GM21528 (cell line): Measurements from ENCODE around the gene ETV3.
"Not testable (repeated sequence)": the region's sequence is repeated elsewhere in the genome, so short reads cannot be mapped to it uniquely, and the experiment has no call there.

Experiments
- ATAC-seq: cut with Tn5 transposase; IDR thresholded peaks from one replicate; pipeline ENCODE4 v1.9.1; 2021; ENCODE audit warnings: mild to moderate bottlenecking, moderate library complexity; ENCODE audit not compliant: unreplicated experiment, low FRiP score

ETV3 gene

DNA sequence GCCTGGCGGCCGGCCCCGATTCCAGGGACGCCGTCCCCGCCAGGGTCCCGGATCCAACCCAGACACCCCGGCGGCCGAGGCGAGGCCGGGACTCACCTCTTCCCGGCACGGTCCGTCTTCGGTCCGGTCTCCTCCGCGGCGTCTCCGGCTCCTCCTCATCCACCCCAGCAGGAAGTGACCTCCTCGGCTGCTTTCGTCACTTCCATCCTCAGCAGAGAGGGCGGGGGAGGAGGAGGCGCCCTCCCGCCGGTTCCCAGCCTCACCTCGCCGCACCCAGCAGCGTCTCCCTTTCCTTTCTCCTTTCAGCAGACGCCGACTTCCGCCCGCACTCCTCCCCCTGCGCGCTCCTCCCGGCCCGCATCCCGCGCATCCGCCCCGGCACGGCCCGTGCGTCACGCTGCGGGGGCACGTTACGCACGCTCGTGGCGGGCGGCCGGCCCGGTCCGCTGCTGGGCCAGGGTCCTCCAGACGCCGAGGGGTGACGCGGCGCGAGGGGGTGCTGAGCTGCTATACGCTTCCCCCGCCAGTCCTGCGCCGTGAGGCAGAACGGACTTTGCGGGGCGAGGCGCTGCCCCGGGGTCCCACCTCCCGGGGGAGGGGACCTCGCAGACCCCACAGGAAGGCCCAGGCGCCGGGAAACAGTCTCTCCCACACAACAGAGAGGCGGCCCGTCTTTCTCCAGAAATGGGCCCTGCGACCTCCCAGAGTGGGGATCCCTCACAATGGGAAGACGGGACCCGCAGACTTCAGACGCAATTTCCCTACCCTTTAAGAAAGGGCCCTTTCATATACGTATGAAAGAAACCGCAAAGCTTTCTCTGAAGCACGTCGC, at the start of gene ETV3:
Gene ETV3, minus strand, starts transcription at position 176 of the 832 bp plus-strand sequence. CDS start 2,043 bp downstream, outside the sequence.
- peak; percentile 92 for ATAC-seq

DNA sequence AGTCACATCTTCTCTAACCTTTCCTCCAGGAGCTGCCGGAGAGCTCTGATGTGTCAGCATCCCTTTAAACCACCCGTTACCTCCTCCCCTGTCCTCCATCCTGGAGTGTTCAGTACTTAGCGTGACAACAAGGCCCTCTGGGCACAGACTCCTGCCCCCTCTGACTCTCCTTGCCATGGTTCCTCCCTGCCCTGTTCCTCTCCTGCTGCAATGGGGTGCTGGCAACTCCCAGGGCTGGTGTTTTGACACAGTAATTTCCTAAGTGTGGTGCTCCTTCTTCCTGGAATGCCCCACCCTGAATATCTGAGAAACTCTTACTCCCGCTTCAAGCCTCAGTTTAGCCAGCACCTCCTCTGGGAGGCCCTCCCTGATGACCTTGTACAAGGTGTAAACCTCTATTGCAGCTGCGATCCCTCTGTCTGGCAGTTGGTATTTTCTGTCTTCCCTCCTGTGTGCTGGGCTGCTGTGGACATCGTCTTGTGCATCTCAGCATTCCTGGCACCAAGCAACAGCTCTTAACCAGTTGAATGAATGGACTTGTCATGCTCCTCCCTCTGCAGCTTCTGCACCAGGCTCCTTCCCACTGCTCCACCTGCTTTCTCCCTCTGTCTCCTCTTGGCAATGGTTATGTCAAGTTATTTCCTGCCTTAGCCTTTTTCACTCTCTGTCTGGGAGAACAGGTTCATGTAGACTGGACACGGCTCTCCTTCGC, 48.2 kb upstream of the ETV3 start:
- ATAC-seq: no peak

DNA sequence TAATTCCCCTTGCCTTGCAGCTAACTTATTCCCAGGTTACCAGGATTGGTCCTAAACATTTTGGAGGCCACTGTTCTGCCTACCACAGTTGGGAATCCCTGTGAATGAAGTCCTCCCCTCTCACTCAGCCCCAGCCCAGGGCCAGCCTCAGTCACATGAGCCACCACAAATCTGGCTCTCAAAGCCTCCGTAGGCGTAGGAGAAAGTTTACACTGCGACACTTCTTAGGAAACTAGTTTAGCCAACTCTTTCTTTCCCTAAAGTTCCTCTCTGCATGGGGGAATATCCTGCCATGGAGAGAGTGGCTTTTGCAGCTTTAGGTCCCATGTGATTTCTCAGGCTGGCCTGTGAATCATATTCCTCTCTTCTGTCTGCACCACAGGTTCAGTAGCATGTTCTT, 45.7 kb upstream of the ETV3 start:
- ATAC-seq: no peak

DNA sequence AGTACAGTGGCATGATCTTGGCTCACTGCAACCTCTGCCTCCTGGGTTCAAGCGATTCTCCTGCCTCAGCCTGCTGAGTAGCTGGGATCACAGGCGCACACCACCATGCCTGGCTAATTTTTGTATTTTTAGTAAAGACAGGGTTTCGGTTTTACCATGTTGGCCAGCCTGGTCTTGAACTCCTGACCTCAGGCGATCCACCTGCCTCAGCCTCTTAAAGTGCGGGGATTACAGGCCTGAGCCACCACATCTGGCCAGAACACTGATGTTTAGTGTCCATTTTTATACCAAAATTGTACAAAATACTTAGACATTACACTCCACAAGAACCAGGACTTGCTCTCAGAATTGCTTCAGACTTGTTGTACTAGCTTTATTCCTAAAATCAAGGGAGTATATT, 44.2 kb upstream of the ETV3 start:
- not testable (repeated sequence) for ATAC-seq

DNA sequence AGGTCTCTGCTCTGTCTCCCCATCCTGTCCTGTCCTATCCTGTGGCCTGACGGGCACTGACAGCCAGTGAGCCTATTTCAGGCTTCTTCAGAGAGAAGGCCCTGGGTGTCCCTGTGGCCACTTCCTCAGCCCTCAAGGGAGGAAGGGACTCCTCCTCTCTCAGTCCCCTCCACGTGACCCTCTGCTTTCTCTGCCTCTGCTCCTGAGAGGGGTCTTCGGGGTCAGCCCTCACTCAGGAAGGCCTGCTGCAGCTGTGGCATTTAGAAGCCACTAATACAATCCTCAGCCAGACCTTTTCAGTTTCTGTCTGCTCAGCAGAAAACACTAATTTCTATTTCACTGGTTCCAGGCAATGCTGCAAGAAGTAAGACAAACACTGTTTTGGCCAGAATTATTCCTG, 43.6 kb upstream of the ETV3 start:
- no peak for ATAC-seq

DNA sequence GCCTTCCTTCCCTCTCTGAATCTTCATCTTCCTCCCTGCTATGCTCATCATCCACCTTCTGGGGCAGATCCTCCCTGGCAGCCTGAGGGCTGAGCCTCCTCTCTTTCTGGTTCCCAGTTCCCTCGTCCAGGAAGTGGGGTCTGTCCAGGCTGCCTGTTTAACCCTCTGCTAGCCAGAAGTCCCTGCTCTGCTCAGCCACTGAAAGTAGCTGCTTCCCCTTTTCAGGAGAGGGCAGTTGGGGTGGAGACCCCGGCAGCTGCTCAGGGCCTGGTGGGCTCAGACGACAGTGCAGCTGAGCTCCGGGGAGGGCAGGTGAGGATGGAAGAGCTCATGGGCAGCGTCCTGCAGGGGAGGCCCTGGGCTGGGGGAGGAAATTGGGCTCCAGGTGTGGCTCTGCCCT, 43.1 kb upstream of the ETV3 start:
- ATAC-seq: no peak

DNA sequence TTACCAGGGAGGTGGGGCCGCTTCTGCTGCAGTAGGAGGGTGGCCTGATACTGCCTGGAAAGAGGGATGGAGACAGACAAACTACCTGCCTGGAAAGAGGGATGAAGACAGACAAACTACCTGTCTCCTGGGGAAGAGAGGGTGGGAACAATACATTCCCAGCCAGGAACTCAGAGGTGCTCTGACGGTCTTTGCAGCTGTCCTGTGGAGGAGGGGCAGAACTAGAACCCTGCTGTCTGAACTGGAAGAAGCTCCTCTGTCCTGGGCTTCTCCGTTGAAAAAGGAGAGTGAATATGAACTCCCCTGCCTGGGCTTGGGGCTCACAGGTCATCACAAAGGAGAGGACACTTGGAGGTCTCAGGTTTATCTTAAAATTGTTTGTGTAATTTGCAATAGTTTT, 40.3 kb upstream of the ETV3 start:
- no peak for ATAC-seq

DNA sequence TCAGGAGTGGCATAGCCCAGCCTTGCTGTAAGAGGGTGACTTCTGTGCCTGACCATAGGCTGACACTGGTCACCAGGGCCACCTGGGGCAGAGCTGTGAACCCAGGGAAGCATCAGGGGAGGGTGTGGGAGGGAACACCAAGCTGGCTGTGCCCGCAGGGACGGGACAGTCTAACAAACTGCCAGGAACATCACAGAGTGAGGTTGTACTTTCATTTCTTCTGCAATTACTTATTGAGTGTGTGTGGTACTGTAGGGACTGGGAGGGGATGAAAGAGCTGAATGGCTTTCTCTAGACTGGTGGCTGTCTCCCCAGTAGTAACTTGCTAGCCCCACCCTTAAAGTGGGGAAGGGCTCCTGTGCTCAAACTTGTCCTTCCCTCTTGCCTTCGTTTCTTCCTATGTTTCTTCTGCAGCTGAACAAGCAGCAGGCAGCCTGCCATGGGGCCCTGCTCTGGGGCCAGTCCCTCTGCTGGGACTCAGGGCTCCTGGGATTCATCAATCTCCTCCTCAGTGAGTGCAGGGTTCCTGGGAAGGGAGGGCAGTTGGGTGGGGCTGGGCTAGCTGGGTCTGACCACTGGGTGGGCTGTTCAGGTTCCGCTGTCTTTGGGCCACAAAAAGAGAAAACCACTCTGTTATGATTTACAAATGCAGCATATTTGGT, 39.7 kb upstream of the ETV3 start:
- ATAC-seq: no peak

DNA sequence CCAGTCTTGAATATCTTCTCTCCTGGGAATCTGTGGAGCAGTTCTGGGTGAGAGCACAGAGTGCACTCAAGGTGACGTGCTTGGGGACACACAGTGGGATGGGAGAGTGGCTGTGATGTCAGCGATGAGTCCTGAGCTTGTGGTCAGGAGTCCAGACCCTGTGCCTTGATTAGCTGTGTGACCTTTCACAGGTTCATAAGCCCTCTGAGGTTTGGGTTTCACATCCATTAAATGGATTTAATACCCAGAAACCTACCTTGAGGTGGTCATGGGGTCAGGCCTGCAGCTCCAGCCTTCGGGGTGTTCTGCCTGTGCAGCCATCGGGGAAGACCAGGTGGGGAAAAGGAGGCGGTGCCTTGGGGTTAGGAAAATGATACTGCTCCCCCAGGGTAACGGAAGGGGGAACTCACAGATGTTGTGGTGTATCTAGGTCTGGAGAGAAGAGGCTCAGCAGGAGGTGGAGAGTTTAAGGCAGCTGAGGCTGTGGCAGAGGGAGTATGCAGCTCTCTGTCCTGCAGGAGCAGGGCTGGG, 38.5 kb upstream of the ETV3 start:
- peak; percentile 50 for ATAC-seq

DNA sequence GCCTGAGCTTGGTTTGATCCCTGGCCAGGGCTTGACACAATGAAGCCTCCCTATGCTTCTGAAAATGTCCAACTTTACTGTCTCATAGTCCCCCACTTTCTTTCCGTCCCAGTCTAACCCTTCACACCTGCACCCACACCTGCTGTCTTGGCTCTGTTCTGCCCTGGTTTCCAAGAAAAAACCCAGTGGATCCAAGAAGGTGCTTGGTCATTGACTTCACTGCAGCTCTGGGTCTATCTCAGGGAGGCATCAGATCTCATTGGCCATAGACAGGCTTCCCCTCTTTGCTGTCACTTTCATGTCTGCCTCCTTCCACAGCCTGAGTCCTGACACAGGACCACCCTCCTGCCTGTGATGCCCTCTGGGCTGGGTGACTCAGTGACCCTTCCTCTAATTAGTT, 37.8 kb upstream of the ETV3 start:
- no peak for ATAC-seq

DNA sequence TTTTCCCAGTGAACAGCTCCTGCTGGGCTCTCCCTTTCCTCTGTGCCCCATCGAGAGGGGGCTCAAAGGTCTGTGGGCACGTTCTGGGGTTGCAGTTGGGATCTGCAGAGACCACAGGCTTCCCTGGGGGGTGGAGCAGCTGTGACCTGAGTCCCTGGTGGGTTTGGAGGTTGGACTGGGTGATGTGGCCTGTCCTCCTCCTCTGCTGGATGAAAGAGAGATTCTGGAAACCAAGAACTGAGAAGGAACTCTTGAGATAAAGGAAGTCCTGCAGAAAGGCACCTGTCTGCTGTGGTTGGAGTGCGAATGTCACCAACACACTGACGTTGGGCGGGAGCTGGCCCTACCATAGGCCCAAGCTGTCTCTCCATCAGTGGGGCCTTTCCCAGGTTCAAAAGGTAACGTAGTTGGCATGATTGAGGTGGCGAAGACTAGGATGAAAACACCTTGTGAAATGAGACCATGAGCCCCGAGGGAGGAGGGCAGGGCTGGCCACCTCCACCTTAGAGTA, 35.8 kb upstream of the ETV3 start:
- no peak for ATAC-seq

DNA sequence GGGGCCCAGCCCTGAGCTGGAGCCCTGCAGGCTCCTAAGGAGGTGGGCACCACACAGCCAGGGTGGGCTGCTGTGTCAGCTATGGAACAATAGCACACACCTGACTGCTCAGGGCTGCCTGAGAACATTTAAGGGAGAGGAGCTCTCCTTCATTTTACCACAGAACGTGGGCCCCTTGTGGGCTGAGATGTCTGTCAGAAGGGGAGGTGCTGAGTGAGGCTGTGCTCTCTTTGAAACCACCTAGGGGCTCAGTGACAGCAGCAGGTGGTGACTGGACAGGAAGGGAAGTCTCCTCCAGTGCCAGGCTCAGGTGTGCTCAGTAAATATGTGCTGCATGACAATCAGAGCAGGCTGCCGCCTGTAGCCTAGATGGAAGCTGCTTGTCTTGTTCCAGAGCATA, 35.0 kb upstream of the ETV3 start:
- ATAC-seq: not testable (repeated sequence)

DNA sequence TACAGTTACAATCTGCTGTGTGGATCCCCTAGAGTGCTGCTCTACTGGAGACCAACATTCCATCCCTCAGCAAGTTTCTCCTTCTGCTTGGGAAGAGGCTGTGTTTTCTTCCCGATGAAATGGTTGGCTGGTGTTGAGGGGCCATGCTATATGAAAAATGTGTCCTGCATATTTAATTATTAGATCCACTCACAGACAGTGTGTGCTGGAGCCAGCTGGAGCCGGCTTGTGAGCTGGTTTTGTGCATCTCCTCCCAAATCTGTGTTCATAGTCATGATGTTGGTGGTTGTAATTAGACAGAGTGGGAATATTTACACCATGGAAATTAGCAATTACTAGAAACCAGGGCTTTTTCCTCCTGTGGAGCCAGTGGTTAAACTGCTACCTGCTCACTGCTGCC, 34.4 kb upstream of the ETV3 start:
- not testable (repeated sequence) for ATAC-seq

DNA sequence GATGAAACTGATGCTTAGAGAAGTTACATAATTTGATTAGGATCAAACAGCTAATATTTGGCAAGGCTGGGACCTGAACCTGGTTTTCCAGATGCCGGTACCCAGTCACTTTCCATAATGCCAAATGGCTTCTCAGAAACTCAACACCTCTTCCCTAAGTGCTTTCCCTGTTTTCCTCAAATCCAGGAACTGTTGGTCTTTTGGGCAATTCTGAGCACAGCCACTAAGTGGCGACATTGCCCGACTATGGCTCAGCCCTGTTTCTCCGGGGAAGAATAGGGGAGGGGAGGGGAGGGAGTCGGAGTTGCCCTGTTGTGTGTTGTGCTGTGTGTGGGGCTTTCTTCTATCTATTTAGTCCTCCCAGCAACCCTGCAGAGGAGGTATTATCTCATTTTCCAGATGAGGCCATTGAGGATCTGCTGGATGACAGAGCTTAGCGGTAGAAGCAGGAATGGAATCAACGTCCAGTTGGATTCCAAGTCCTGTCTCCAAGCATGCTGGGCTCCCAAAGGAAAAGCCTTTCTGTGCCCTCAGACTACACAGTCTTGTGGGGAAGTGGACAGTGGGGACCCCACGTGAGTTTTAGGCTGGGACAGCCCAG, 33.8 kb upstream of the ETV3 start:
- ATAC-seq: not testable (repeated sequence)

DNA sequence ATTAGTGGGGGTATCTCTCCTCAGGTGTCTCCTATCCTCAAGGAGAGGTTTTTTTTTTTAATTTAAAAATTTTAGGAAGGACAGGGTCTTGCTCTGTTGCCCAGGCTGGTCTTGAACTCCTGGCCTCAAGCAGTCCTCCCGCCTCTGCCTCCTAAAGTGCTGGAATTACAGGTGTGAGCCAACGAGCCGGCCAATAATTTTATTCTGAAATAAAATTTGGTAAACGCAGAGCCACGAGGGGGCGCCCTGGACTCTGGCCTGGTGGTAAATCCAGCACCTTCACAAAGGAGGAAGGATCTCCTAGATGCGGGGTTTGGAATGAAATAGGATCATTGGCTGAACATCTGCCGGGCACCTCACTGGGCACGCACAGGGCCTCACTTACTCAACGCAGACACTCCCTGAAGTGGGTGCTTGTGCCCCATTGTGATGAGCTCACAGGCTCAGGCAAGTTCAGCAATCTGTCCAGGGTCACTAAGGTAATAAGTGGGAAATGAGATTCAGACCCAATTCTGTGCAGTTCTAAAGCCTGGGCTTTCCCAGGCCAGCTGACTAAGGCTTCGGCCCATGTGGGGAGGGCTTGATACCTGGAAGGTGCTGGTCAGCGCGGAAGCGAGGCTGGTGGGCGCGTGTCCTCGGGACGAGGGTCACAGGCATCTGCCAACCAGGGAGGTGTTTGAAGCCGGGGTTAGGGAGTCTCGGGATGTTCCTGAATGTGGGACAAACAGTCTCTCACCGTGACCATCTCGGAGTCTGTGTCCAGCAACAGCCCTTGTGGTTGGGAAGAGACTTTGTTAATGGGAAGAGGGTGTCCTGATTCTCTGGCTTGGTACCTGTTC, 32.7 kb upstream of the ETV3 start:
- no peak for ATAC-seq

DNA sequence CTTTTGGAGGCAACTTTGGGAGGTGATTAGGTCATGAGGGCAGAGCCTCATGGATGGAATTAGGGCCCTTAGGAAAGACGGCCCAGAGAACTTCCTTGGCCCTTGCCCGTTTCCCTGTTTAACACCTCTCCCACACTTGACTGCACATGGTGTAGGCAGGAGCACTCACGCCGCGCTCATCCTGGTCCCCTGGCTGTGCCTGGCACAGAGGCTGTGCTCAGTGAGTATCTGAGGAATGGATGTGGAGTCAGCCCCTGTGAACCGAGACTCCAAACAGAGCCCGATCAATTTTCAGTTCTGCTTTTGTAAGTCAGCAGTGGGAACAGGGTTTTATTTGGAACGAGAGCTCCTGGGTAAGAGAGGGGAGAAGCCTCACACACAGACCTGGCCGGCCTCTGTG, 29.8 kb upstream of the ETV3 start:
- no peak for ATAC-seq

DNA sequence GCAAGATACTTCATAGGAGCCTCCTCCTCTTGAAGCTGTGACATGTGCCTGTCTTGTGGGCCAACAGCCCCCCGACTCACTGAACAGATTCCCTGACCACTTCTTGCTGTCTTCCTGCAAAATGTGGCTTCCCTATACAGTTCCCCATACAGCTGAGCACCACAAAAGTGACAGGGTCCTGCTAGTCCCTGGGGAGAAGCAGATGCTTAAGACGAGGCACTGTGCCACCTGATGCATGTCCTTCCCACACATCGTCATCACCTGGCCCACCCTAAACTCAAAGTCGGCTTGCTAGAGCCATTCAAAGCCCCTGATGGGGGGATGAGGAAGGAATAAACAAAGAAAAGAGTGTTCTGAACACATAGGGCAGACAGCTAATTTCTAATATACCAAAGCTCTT, 29.2 kb upstream of the ETV3 start:
- ATAC-seq: no peak

DNA sequence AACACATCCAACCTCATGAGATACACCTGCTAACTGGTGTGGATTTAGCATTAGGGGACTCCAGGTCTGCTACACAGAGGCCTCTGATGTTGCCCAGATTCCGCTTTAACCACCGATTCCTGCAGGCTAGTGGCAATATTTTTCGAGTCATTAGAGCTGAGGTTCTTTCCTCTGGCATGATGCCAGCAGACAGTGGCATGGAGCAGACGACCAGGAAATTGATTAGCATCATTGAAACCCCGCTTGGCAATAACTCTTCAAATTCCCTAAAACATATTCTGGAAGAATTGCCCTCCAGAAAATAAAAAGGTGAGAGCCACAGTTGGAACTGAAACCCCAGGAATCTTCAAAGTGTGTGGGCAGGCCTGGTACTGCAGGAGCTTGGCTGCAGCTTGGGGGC, 28.4 kb upstream of the ETV3 start:
- ATAC-seq: no peak

DNA sequence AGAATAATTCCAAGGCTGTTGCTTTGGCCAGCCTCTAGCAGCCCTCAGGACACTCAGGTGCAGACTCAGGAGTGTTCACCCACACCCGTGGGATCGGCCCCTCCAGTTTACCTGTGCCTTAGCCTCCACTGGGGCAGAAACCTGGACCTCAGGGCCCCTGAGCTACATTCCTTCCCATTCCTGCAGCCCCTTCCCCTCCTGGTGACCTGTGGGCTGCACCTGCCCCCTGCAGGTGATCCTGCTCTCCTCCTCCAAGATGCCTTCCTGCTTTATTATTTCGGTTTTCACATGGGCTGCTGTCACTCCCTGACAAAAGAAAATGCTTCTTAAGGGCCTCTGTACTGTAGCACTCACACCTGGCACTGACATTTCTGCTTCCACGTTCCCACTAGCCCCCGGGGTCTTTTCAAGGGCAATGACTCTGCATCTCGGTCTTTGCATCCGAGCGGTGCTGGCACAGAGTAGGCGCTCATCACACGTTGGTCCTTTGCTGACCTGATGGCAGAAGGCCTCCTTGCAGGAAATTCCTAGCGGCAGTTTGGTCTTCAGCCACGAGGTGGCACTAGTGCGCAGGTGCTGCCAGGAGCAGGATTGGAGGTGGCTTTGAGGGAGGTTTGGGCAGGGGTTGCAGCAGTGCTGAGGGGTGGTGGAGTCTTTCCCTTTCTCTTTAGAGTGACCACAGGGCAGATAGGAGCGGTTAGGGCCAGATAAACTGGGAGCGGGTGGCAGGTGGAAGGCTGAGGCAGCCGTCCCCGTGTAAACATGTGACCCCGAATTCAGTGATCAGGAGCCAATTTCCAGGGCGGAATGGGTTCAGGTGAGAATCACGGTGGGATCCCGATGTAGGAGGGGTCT, 25.3 kb upstream of the ETV3 start:
- no peak for ATAC-seq
